ENCODE results near the gene BRF1.

The BRF1 gene

GRCh38 chr14:105249182-105250007 lies 51.4 kb downstream of the BRF1 start:
- TF ChIP-seq, protein P1, sequence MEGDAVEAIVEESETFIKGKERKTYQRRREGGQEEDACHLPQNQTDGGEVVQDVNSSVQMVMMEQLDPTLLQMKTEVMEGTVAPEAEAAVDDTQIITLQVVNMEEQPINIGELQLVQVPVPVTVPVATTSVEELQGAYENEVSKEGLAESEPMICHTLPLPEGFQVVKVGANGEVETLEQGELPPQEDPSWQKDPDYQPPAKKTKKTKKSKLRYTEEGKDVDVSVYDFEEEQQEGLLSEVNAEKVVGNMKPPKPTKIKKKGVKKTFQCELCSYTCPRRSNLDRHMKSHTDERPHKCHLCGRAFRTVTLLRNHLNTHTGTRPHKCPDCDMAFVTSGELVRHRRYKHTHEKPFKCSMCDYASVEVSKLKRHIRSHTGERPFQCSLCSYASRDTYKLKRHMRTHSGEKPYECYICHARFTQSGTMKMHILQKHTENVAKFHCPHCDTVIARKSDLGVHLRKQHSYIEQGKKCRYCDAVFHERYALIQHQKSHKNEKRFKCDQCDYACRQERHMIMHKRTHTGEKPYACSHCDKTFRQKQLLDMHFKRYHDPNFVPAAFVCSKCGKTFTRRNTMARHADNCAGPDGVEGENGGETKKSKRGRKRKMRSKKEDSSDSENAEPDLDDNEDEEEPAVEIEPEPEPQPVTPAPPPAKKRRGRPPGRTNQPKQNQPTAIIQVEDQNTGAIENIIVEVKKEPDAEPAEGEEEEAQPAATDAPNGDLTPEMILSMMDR (conservative IDR thresholded peaks at IDR 0.05), result no peak
- peak overlapping the region; percentile 90 for H3K27ac ChIP-seq

- TF ChIP-seq, protein P1 (conservative IDR thresholded peaks at IDR 0.05), result peak; percentile 58
- peak within 1 kb of the TSS; percentile 90 for H3K27ac ChIP-seq
These were observed 52.2 kb downstream of the BRF1 start, which contains the start of gene BTBD6 for GRCh38 chr14:105248368-105249181. Gene BTBD6 (plus strand): TSS chr14:105248533. CDS start chr14:105248712, 179 bp downstream.

DNA sequence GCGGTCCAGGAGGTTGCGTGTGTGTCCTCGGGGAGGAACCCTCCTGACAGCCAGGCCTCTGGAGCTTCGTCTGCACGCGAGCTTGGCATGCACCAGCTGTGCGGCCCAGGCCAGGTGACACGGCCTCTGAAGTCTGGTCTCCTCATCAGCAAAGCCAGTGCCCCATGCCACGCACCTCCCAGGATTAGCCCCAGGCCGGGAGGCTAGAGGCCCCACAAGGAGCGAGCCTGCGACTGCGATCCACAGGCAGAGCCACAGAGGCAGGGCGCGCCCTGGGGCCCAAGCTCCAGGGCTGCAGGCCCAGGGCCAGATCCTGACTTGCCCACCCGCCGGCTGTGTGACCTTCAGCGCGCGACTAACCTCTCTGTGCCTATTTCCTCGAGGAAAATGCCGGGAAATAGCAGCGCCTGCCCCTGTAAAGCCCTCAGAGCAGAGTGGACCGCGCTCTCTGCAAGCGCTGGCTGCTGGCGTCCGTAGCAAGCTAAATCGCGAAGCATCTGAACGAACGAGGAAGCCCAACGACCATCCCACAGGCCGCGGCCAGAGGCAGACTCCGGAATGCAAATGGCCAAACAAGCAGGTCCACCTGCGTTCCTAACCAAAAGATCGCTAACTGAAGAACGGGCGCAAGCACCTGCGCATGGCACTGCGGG lies 53.0 kb downstream of the BRF1 start:
- H3K27ac ChIP-seq, result peak overlapping the region; percentile 90
- TF ChIP-seq, protein P1 (conservative IDR thresholded peaks at IDR 0.05), result no peak

DNA sequence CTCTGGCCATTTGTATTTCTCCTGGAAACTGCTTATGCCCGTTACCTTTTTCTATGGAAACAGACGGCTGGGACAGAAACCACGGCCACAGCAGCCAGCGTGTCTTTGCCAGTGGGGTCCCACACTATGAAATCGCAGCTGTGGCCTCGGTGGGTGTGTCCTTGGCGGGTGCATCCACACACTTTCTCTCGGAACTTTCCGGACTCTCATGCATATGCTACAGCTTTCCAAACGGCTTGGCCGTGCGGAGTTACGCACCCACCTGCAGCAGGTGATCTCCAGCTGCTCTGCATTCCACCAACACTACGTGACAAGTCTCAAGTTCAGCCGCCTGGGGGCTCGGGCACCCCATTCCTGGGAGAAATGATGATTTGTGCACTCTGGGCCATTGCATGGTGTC lies 53.8 kb downstream of the BRF1 start:
- TF ChIP-seq, protein P1 (conservative IDR thresholded peaks at IDR 0.05), result no peak
- H3K27ac ChIP-seq, result peak overlapping the region; percentile 90; the same call in 1 of the 2 replicates

GRCh38 chr14:105244334-105244733 lies 56.5 kb downstream of the BRF1 start:
- H3K27ac ChIP-seq, result no peak overlapping the region
- TF ChIP-seq, protein P1 (conservative IDR thresholded peaks at IDR 0.05), result no peak

GRCh38 chr14:105241641-105242040 lies 59.2 kb downstream of the BRF1 start:
- no peak overlapping the region for H3K27ac ChIP-seq
- TF ChIP-seq, protein P1 (conservative IDR thresholded peaks at IDR 0.05), result no peak

All from VCaP (cell line).